ENCODE results near the gene CCSER2.

Gene CCSER2

GRCh38 chr10:84550756-84551436 is 222.5 kb downstream of the CCSER2 start:
- no peak for DNase-seq

- DNase-seq: no peak
Observed at GRCh38 chr10:84551437-84552120, 223.2 kb downstream of the CCSER2 start.

- no peak for DNase-seq
Observed at GRCh38 chr10:84552478-84552877, 224.1 kb downstream of the CCSER2 start.

GRCh38 chr10:84562592-84562991 is 234.2 kb downstream of the CCSER2 start:
- DNase-seq: no peak

GRCh38 chr10:84563355-84563754 is 235.0 kb downstream of the CCSER2 start:
- no peak for DNase-seq

GRCh38 chr10:84563868-84564267 is 235.5 kb downstream of the CCSER2 start:
- DNase-seq: no peak

- no peak for DNase-seq
Observed at GRCh38 chr10:84565881-84566582, 237.6 kb downstream of the CCSER2 start.

GRCh38 chr10:84567133-84567532 is 238.7 kb downstream of the CCSER2 start:
- DNase-seq: no peak

Data from activated CD4-positive, alpha-beta T cell treated with anti-CD3 and anti-CD28 coated beads, Interleukin-10, Interleukin-2, amounts not matched to agents 100 ng/mL and 50 ng/mL, durations not matched to agents 16 hours and 8 hours (primary cell).